Measurements from ENCODE around the gene IFT57.

- TF ChIP-seq CTCF (conservative IDR thresholded peaks at IDR 0.05; ENCODE audit: low read length): no peak
- no peak for TF ChIP-seq EZH2phosphoT487 (IDR thresholded peaks at IDR 0.05; ENCODE audit: borderline replicate concordance)
Measured at GRCh38 chr3:108118038-108118768, 104.0 kb downstream of the IFT57 start.
